Prostate gland (tissue), 2 donors: ENCODE measurements around the gene CIB1. TPM values are rescaled to one million over a fixed set of nuclear protein-coding genes. Genes with fewer than 3 reads are reported as not detected.

Source experiments
- DNase-seq: peaks from one replicate; pipeline ENCODE4 v3.0.0-alpha.2; 2019; ENCODE audit warnings: low spot score
- H3K27ac ChIP-seq, 2 donors: fragments of 200-600 bp; sonication (generic); 2 replicates each; pipeline ENCODE4 v1.5.1; 2017 to 2019
- H3K27me3 ChIP-seq: fragments of 200-600 bp; sonication (generic); replicated peaks from 2 replicates; pipeline ENCODE4 v1.5.1; 2019; ENCODE audit not compliant: insufficient read depth
- H3K36me3 ChIP-seq, 2 donors: fragments of 200-600 bp; sonication (generic); 1 replicate in 1 of 2; 2 replicates in 1 of 2; pipeline versions ENCODE4 v1.5.1 to v1.8.1; 2017 to 2019
- H3K4me1 ChIP-seq: fragments of 200-600 bp; sonication (generic); replicated peaks from 2 replicates; pipeline ENCODE4 v1.5.1; 2019
- H3K4me3 ChIP-seq, 2 donors: fragments of 200-600 bp; sonication (generic); 2 replicates each; pipeline ENCODE4 v1.5.1; 2017 to 2019
- H3K9me3 ChIP-seq: fragments of 200-600 bp; sonication (generic); 2 replicates; pipeline ENCODE4 v1.5.1; 2017
- CTCF ChIP-seq, 4 experiments: fragments of 200-600 bp in 2 of 4; fragments of 450-650 bp in 2 of 4; sonication (generic) in 2 of 4; IDR thresholded peaks; 1 replicate in 3 of 4; 2 replicates in 1 of 4; pipeline ENCODE4 v1.5.1; 2016 to 2019; ENCODE audit warnings: antibody characterized with exemption in 4 of 4, mild to moderate bottlenecking in 2 of 4, moderate library complexity in 2 of 4
- POLR2A ChIP-seq: fragments of 450-650 bp; IDR thresholded peaks from one replicate; pipeline ENCODE4 v1.6.1; 2016; ENCODE audit warnings: antibody characterized with exemption, mild to moderate bottlenecking
- POLR2AphosphoS5 ChIP-seq: sonication (generic); formaldehyde crosslinking; IDR thresholded peaks from one replicate; pipeline ENCODE4 v1.6.1; 2017; ENCODE audit warnings: antibody characterized with exemption
- WGBS: methylation state at CpG from one replicate; pipeline ENCODE4 v1.1.5; 2018; 5-methylcytosine and 5-hydroxymethylcytosine counted together
- intact Hi-C: fragments of 100-400 bp; cut with DNase I; formaldehyde crosslinking; loops from one replicate; pipeline ENCODE4 v1.14.2; 2022
- small RNA-seq, 2 donors: library from RNA; depleted of rRNA; stranded (forward); fragments of <200 nt; gene quantifications; one replicate each; pipeline ENCODE3, GENCODE V24; 2016
- total RNA-seq, 2 donors: library from RNA; depleted of rRNA; stranded (reverse); fragments of >200 nt; gene quantifications; one replicate each; pipeline ENCODE4 v1.1.0, GENCODE V29; 2016

The CIB1 gene
- total RNA-seq, 2 donors from 2014 or later = 48.3 to 104 TPM

GRCh38 chr15:90184786-90185704, 48.7 kb downstream of the CIB1 start:
- Histone ChIP-seq H3K27ac (peak overlapping the region; percentile 97 to 99), H3K4me3 (peak overlapping the region; percentile 74 to 94), H3K36me3 (no peaks in the 10 kb centered on the region), H3K27me3 (no peaks in the 10 kb centered on the region), H3K4me1 (peaks cover 11% of the 10 kb centered on the region), H3K9me3 (no peaks in the 10 kb centered on the region)
- peak; percentile 70 for DNase-seq
- 5% methylated on average over 42 of the region's 67 CpGs for WGBS
- intact Hi-C loops = no loop called here
- TF ChIP-seq CTCF (IDR thresholded peaks at IDR 0.05) (peak in 1 of 4 experiments; percentile 9), POLR2A (peak; percentile 70), POLR2AphosphoS5 (peak; percentile 19)

GRCh38 chr15:90184119-90184785, 49.5 kb downstream of the CIB1 start:
- H3K27me3 ChIP-seq = no peaks in the 10 kb centered on the region
- no peaks in the 10 kb centered on the region for H3K36me3 ChIP-seq
- peak; percentile 94 for DNase-seq
- no peaks in the 10 kb centered on the region for H3K9me3 ChIP-seq
- peak overlapping the region; percentile 97 to 99 for H3K27ac ChIP-seq
- peaks cover 7% of the 10 kb centered on the region for H3K4me1 ChIP-seq
- 4% methylated on average over 23 of the region's 27 CpGs for WGBS
- peak overlapping the region; percentile 74 to 94 for H3K4me3 ChIP-seq
- intact Hi-C loops = no loop called here
- TF ChIP-seq POLR2A (peak; percentile 47), POLR2AphosphoS5 (peak; percentile 94), CTCF (IDR thresholded peaks at IDR 0.05) (peak in 1 of 4 experiments; percentile 8)

GRCh38 chr15:90181776-90182175, 52.0 kb downstream of the CIB1 start:
- 52% methylated on average over 2 of the region's 2 CpGs for WGBS
- no peaks in the 10 kb centered on the region for H3K27me3 ChIP-seq
- no peaks in the 10 kb centered on the region for H3K9me3 ChIP-seq
- intact Hi-C loops = no loop called here
- H3K36me3 ChIP-seq = no peaks in the 10 kb centered on the region
- TF ChIP-seq POLR2A (no peak), POLR2AphosphoS5 (no peak), CTCF (IDR thresholded peaks at IDR 0.05) (no peak)
- H3K4me3 ChIP-seq = no peak overlapping the region
- peaks cover 7% of the 10 kb centered on the region for H3K4me1 ChIP-seq
- no peak overlapping the region for H3K27ac ChIP-seq
- DNase-seq = no peak

Small RNA genes within 50 kb of the gene (small RNA-seq; reads per million reads assigned to genes)
- gene AC091167.3 = 0 reads per million in 2 donors

Other genes with a start within 250 kb of the CIB1 start
- 10 to 100 TPM; 13.6 to 18.0 TPM for gene ZNF710, start 232.6 kb downstream of the CIB1 start, total RNA-seq
- 100 to 1,000 TPM in 1 of 2 donors, 10 to 100 TPM in 1; 98.1 to 190 TPM for gene IDH2, start 131.5 kb downstream of the CIB1 start, total RNA-seq
- 10 to 100 TPM; 96.1 to 99.6 TPM for gene SEMA4B, start 32.6 kb downstream of the CIB1 start, total RNA-seq
- gene GDPGP1, start 268 bp upstream of the CIB1 start, total RNA-seq = 10 to 100 TPM; 15.4 to 21.5 TPM
- gene TTLL13, start 15.6 kb upstream of the CIB1 start, total RNA-seq = under 1 TPM in 1 of 2 donors, not detected in 1; 0.51 TPM
- gene NGRN, start 31.7 kb upstream of the CIB1 start, total RNA-seq = 100 to 1,000 TPM; 102 to 108 TPM
- gene ZNF774, start 118.3 kb upstream of the CIB1 start, total RNA-seq = 10 to 100 TPM in 1 of 2 donors, 1 to 10 TPM in 1; 7.5 to 10.5 TPM
- gene IQGAP1, start 154.3 kb upstream of the CIB1 start, total RNA-seq = 100 to 1,000 TPM; 131 to 155 TPM